Stimulated activated CD4-positive, alpha-beta T cell treated with anti-CD3 and anti-CD28 coated beads, Interleukin-12 subunit alpha, Interleukin-12 subunit beta, amount 100 ng/mL, for 4 hours (primary cell): ENCODE measurements around the gene GKAP1.
"Not testable (repeated sequence)": the region's sequence is repeated elsewhere in the genome, so short reads cannot be mapped to it uniquely, and the experiment has no call there.

Experiments
- DNase-seq: peaks from one replicate; pipeline ENCODE4 v3.0.0-alpha.2; 2020

Gene GKAP1

DNA sequence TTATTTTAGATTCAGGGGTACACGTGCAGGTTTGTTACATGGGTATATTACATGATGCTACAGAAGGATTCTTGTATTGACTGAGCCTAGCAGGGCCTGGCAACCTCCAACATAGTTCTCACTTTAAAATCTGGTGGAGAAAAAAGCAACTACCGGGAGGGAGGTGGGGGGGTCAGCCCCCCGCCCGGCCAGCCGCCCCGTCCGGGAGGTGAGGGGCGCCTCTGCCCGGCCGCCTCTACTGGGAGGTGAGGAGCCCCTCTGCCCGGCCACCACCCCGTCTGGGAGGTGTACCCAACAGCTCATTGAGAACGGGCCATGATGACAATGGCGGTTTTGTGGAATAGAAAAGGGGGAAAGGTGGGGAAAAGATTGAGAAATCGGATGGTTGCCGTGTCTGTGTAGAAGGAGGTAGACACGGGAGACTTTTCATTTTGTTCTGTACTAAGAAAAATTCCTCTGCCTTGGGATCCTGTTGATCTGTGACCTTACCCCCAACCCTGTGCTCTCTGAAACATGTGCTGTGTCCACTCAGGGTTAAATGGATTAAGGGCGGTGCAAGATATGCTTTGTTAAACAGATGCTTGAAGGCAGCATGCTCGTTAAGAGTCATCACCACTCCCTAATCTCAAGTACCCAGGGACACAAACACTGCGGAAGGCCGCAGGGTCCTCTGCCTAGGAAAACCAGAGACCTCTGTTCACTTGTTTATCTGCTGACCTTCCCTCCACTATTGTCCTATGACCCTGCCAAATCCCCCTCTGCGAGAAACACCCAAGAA lies 88.8 kb downstream of the GKAP1 start:
- DNase-seq = not testable (repeated sequence)

DNA sequence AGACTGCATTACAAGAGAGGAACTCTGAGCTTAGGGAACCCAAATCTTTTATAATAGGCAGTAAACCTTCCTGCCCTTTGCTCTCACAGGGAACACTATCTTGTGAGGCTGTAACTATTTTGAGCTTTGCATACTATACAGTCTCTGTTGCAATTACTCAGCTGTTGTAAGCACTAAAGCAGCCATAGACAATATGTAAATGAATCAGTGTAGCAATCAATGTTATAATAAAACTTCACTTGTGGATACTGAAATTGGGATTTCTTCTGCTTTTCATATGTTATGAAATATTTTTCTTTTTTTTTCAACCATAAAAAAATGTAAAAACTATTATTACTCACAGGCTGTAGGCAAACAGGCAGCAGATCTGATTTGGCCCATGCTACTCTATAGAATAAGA lies 93.1 kb downstream of the GKAP1 start:
- DNase-seq = no peak

DNA sequence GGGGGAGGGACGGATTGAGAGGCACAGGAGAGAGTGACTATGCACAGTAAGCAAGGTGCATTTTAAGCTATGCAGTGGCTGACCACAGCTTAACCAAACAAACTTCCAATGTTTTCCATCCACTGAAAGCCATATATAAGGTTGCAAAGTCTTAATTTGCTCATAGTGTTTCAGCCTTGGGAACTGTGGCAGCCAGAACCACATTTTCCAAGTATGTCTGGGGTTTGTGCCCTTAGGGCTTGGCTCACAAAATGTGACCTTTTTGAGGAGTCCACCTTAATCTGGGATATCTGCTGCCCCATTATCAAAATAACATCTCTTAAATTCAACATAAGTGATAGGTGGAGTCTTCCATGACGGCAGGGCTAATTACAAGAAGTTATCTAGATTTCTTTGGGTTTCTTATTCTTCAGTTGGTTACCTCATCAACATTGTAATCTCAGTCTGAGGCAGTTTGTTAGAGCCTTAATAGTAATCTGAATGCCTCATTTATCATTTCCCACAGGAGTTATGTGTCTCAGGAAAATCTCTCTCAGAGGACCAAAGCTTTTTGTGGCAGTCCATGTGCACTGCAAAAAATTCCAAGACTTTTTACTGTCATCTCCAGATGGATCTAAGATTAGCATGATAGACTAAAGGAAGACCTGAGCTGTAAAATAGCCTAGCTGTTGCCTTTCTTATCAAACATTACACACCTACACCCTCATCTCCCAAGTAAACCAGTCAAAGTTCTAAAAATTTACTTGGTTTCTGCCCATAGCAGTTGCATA lies 94.7 kb downstream of the GKAP1 start:
- DNase-seq = no peak

DNA sequence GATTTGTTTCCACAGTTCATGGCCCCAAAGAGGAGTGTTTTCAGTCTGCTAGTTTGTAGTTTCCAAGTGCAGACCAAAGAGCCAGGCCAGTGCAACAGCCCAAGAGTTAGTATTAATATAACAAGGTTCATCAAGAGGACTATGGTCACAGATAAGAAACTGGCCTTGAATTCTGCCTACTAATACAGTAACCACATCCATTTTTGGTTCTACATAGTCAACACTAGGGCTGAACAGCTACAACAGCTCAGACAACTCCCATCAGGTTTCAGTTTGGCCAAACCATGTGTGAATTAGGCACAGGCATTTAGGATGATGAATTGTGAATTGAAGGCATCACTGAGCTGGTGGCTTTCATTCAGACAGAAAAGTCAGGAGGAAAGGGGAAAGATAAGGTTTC lies 96.1 kb downstream of the GKAP1 start:
- no peak for DNase-seq

DNA sequence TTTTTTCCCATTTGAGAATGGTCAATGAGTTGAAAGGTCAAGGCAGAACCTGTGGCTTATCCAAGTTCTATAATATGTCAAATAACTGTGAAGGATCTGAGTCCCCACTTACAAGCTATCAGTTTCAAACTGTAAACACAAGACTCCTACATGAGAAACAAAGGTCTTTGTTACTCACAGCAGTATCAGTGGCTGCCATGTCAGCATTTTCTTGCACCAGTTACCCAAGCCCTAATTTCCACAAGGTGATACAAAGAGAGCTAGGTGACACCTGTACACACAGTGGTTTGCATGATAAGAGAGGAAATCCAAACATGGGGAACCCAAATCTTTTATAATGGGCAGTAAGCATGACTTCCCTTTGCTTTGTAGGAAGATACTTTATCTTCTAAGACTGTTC lies 101.8 kb downstream of the GKAP1 start:
- DNase-seq = no peak

- DNase-seq = no peak
These were observed 102.3 kb downstream of the GKAP1 start for GRCh38 chr9:83715221-83715620.

DNA sequence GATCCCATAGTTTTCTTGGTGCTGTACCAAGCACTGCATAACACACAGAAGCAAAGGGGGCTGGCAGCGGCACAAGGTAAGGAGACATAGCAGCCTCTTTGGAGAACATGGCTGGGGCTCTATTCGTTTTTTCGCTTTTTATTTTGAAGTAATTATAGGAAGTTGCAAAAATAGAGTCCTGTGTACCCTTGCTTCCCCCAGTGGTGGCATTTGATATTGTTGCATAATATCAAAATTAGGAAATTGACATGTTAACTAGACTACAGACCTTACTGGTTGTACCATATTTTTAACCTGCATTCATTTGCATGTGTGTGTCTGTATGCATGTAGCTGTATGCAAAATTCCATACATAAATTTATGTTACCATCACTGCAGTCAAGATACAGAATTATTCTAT lies 103.2 kb downstream of the GKAP1 start:
- no peak for DNase-seq

DNA sequence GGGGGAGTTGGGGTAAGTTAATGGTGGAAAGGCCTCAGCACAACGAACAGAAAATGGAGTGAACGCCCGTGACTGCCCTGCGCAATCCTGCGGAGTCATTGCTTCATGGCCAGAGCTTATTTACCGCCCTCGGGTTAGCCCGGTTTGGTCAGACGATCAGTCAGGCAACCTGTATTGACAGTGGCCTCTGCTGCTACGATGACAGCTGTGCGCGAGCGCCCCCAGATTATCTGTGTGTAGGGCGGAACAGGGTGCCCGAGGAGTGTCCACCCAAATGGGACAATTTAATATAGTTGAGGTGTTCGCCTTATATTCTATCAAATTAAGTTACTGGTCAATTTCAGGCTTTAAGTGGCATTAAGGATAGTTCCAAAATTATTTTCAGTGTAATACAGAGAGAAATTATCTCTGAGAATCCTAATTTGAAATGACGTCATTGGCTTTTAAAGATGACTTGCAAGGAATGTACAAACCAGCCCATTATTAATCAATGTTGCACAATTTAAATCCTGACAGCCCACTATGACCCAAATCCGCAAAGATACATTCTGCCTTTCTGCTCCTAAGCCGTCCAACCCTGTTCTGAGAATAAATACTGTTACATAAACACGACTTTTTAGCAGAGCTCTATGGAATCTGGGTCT lies 108.9 kb downstream of the GKAP1 start:
- DNase-seq = peak; percentile 50

- peak; percentile 88 for DNase-seq
These were observed 109.6 kb downstream of the GKAP1 start, which contains the start of gene UBQLN1 for GRCh38 chr9:83707768-83708514. TSS of gene UBQLN1 (minus strand) at chr9:83707958. CDS start at chr9:83707679, 279 bp downstream.

DNA sequence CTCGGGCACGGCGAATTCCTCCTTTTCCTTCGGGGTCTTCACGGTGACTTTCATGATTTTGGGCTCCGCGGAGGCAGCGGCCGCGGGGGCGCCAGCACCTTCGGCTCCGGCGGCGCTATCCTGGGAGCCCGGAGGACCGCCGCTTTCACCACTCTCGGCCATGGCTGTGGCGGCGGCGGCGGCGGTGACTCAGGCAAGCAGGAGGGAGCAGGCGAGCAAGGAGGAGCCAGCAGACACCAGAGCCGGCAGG lies 110.1 kb downstream of the GKAP1 start:
- DNase-seq = peak; percentile 67

DNA sequence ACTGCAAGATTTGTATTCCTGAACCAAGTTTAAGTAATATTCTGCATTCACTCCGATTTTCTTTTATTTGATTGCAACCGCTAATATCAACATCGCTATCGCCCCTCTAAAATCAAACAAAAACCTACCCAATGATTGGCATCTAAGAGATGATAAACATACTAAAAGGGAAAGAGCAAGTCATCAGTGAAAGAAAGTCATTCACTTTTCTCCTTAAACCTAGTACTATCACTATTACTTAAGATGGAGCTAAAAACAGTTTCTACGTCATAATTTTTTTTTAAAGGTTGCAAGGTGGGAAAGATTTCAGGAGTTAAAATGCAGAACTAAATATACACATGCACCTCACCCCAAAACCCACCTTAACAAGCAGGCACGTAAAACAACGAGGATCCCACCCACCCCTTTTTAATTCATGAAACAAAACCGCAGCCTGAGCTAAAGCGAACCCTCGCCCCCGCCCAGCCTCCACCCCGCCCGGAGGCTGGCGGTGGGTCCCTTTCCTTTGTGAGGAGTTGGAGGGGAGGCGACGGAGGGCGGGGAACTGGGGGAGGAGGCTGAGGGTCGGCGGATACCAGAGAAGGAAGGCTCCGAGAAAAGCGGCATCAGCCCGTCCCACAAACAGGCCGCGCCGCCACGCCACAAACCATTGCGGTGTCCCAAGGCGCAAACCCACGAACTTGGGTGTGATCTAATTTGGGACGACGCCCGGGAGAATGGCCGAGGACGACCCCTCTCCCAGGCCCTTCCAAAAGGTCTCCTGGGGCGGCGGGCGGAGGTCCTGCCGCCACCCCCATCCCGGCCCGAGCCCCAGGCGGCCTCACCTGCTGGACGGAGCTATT lies 110.7 kb downstream of the GKAP1 start:
- DNase-seq = peak; percentile 63

DNA sequence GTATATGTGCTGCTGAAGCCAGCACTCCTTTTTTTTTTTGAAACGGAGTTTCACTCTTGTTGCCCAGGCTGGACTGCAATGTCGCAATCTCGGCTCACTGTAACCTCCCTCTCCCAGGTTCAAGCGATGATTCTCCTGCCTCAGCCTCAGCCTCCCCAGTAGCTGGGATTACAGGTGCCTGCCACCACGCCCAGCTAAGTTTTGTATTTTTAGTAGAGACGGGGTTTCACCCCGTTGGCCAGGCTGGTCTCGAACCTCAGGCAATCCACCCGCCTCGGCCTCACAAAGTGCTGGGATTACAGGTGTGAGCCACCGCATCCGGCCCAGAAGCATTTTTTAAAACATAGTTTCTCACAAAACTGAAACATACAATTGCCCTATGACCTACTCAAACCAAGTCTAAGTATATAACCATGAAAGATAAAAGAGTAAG lies 112.3 kb downstream of the GKAP1 start:
- DNase-seq = not testable (repeated sequence)

GRCh38 chr9:83701769-83702168 lies 115.8 kb downstream of the GKAP1 start:
- DNase-seq = no peak

DNA sequence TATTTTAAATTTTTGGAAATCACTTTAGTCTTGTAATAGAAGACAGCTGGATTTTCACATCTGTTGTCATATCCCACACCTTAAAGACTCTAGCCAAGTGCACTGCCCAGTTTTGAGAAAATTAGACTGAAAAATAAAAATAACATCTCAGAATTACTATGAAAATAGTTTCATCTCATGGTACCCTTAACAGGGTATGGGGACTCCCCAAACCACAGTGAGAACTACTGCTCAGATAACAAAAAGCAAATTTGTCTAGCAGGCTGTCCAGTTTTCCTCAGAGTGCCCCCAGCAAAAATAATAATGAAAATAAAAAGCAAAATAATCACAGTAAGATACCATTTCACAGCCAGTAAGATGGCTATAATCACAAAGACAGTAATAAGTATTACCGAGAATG lies 116.3 kb downstream of the GKAP1 start:
- no peak for DNase-seq

- DNase-seq = no peak
These were observed 118.0 kb downstream of the GKAP1 start for GRCh38 chr9:83699615-83700014.

GRCh38 chr9:83698976-83699585 lies 118.5 kb downstream of the GKAP1 start:
- DNase-seq = no peak

- DNase-seq = no peak
These were observed 126.1 kb downstream of the GKAP1 start for GRCh38 chr9:83691492-83691891.
